Adrenal gland (tissue), 5 donors: ENCODE results near the gene PLAGL1.

Source experiments
- POLR2A ChIP-seq, 2 donors: fragments of 450-650 bp; IDR thresholded peaks; one replicate each; pipeline ENCODE4 v1.6.1; 2017; ENCODE audit warnings: antibody characterized with exemption in 2 of 2, mild to moderate bottlenecking in 2 of 2, moderate library complexity in 1 of 2
- TF ChIP-seq, protein P1 (sequence below), 6 experiments: fragments of 450-650 bp in 4 of 6; fragments of 200-600 bp in 2 of 6; sonication (generic) in 1 of 6; IDR thresholded peaks; 1 replicate in 5 of 6; 2 replicates in 1 of 6; pipeline versions ENCODE4 v1.5.1 to v1.8.0; 2016 to 2021; ENCODE audit warnings: antibody characterized with exemption in 6 of 6, mild to moderate bottlenecking in 2 of 6, moderate library complexity in 1 of 6
- donor health status: DM: no; HTN: no; CAD: no.

DNA sequence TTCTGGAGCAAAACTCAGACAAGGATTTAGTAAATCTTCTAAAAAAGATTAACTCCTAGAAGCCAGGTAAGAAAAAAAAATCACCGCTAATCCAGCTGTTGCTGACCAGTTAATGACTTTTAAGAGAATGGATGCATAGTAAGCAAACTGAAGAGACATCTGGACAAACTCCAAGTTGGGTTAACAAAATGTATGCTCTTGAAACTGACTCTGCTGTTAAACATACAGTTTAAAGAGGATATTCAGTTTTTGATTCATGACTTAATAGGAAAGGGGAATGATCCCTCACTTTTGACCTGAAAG is 70.4 kb downstream of the PLAGL1 start:
- TF ChIP-seq, protein P1, sequence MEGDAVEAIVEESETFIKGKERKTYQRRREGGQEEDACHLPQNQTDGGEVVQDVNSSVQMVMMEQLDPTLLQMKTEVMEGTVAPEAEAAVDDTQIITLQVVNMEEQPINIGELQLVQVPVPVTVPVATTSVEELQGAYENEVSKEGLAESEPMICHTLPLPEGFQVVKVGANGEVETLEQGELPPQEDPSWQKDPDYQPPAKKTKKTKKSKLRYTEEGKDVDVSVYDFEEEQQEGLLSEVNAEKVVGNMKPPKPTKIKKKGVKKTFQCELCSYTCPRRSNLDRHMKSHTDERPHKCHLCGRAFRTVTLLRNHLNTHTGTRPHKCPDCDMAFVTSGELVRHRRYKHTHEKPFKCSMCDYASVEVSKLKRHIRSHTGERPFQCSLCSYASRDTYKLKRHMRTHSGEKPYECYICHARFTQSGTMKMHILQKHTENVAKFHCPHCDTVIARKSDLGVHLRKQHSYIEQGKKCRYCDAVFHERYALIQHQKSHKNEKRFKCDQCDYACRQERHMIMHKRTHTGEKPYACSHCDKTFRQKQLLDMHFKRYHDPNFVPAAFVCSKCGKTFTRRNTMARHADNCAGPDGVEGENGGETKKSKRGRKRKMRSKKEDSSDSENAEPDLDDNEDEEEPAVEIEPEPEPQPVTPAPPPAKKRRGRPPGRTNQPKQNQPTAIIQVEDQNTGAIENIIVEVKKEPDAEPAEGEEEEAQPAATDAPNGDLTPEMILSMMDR (IDR thresholded peaks at IDR 0.05), result no peak
- TF ChIP-seq POLR2A (IDR thresholded peaks at IDR 0.05), result no peak
